ENCODE results near the gene KCNQ1OT1.

KCNQ1OT1 gene

GRCh38 chr11:2694495-2694894, 5.3 kb downstream of the KCNQ1OT1 start:
- no peak for TF ChIP-seq CTCF (IDR thresholded peaks at IDR 0.05; ENCODE audit: insufficient read depth, missing control alignments)
- FAIRE-seq (no peak), DNase-seq (ENCODE audit: insufficient read length, low spot score) (no peak)

GRCh38 chr11:2693271-2694261, 6.2 kb downstream of the KCNQ1OT1 start:
- DNase-seq (ENCODE audit: insufficient read length, low spot score) (no peak), FAIRE-seq (no peak)
- no peak for TF ChIP-seq CTCF (IDR thresholded peaks at IDR 0.05; ENCODE audit: insufficient read depth, missing control alignments)

- no peak for TF ChIP-seq CTCF (IDR thresholded peaks at IDR 0.05; ENCODE audit: insufficient read depth, missing control alignments)
- FAIRE-seq, result no peak
Observed at GRCh38 chr11:2691991-2692875, 7.6 kb downstream of the KCNQ1OT1 start.

GRCh38 chr11:2691355-2691761, 8.4 kb downstream of the KCNQ1OT1 start:
- no peak for DNase-seq (ENCODE audit: insufficient read length, low spot score)

More at GRCh38 chr11:2691991-2692875, 7.6 kb downstream of the KCNQ1OT1 start:
- DNase-seq (ENCODE audit: insufficient read length, low spot score), result no peak

GRCh38 chr11:2690596-2691354, 9.0 kb downstream of the KCNQ1OT1 start:
- TF ChIP-seq CTCF (IDR thresholded peaks at IDR 0.05; ENCODE audit: insufficient read depth, missing control alignments), result no peak
- DNase-seq (ENCODE audit: insufficient read length, low spot score), result no peak
- no peak for FAIRE-seq

More at GRCh38 chr11:2691355-2691761, 8.4 kb downstream of the KCNQ1OT1 start:
- FAIRE-seq, result no peak
- TF ChIP-seq CTCF (IDR thresholded peaks at IDR 0.05; ENCODE audit: insufficient read depth, missing control alignments), result no peak

- DNase-seq (ENCODE audit: insufficient read length, low spot score) (no peak), FAIRE-seq (no peak)
- no peak for TF ChIP-seq CTCF (IDR thresholded peaks at IDR 0.05; ENCODE audit: insufficient read depth, missing control alignments)
Observed at GRCh38 chr11:2689651-2690575, 9.9 kb downstream of the KCNQ1OT1 start.
